Mesenchymal stem cell (in vitro differentiated cells and primary cell): ENCODE data around the gene INVS.

Experiments used
- DNase-seq: peaks from one replicate; pipeline ENCODE4 v3.0.0-alpha.2; 2013
- H2AFZ ChIP-seq: one replicate; pipeline ENCODE4 v1.6.1; 2013; ENCODE audit warnings: low read depth, mild to moderate bottlenecking, control low read depth, inconsistent platforms, low read length, moderate library complexity
- H2AK5ac ChIP-seq: 2 replicates; pipeline ENCODE4 v1.6.1; 2013; ENCODE audit warnings: low read length, moderate library complexity, mild to moderate bottlenecking, inconsistent platforms; ENCODE audit not compliant: severe bottlenecking
- H2BK120ac ChIP-seq: one replicate; pipeline ENCODE4 v1.6.1; 2013; ENCODE audit warnings: low read depth, mild to moderate bottlenecking, inconsistent platforms, low read length, moderate library complexity
- H2BK12ac ChIP-seq, 2 experiments: one replicate each; pipeline ENCODE4 v1.6.1; 2013; ENCODE audit warnings: inconsistent platforms in 2 of 2, low read length in 2 of 2, mild to moderate bottlenecking in 2 of 2, moderate library complexity in 2 of 2, control low read depth in 1 of 2
- H2BK15ac ChIP-seq: one replicate; pipeline ENCODE4 v1.6.1; 2013; ENCODE audit warnings: mild to moderate bottlenecking, low read depth, inconsistent platforms; ENCODE audit not compliant: poor library complexity, severe bottlenecking
- H2BK5ac ChIP-seq: 2 replicates; pipeline ENCODE4 v1.6.1; 2013; ENCODE audit warnings: low read depth, mild to moderate bottlenecking, low read length, control low read depth, inconsistent platforms; ENCODE audit not compliant: poor library complexity, severe bottlenecking
- H3K14ac ChIP-seq, 2 experiments: one replicate each; pipeline ENCODE4 v1.6.1; 2013; ENCODE audit warnings: inconsistent platforms in 2 of 2, low read length in 2 of 2, control low read depth in 1 of 2, mild to moderate bottlenecking in 1 of 2, moderate library complexity in 1 of 2
- H3K18ac ChIP-seq, 2 experiments: one replicate each; pipeline ENCODE4 v1.6.1; 2013; ENCODE audit warnings: inconsistent platforms in 2 of 2, low read length in 2 of 2, control low read depth in 1 of 2, low read depth in 1 of 2, mild to moderate bottlenecking in 1 of 2
- H3K23ac ChIP-seq, 2 experiments: one replicate each; pipeline ENCODE4 v1.6.1; 2013; ENCODE audit warnings: inconsistent platforms in 2 of 2, low read length in 2 of 2, mild to moderate bottlenecking in 2 of 2, moderate library complexity in 2 of 2, control low read depth in 1 of 2
- H3K27ac ChIP-seq: 2 replicates; pipeline ENCODE4 v1.5.1; 2013; ENCODE audit warnings: mild to moderate bottlenecking, moderate library complexity, low read length, control low read depth, inconsistent platforms; ENCODE audit not compliant: poor library complexity, severe bottlenecking
- H3K27me3 ChIP-seq, 2 experiments: 2 replicates each; pipeline versions ENCODE4 v1.6.1 to v1.7.0; 2013; ENCODE audit warnings: low read length in 2 of 2, mild to moderate bottlenecking in 2 of 2, moderate library complexity in 2 of 2, control low read depth in 1 of 2, inconsistent platforms in 1 of 2; ENCODE audit not compliant: control insufficient read depth in 1 of 2, insufficient read depth in 1 of 2
- H3K36me3 ChIP-seq, 2 experiments: 2 replicates each; pipeline versions ENCODE4 v1.6.1 to v1.7.0; 2013; ENCODE audit warnings: low read length in 2 of 2, control low read depth in 1 of 2, inconsistent platforms in 1 of 2, low read depth in 1 of 2, mild to moderate bottlenecking in 1 of 2; ENCODE audit not compliant: insufficient read depth in 2 of 2, control insufficient read depth in 1 of 2
- H3K4ac ChIP-seq, 2 experiments: one replicate each; pipeline ENCODE4 v1.6.1; 2013; ENCODE audit warnings: inconsistent platforms in 2 of 2, low read length in 2 of 2, mild to moderate bottlenecking in 2 of 2, moderate library complexity in 2 of 2, control low read depth in 1 of 2, low read depth in 1 of 2
- H3K4me1 ChIP-seq: 2 replicates; pipeline ENCODE4 v1.6.1; 2013; ENCODE audit warnings: low read depth, low read length, control low read depth; ENCODE audit not compliant: control insufficient read depth, insufficient read depth
- H3K4me2 ChIP-seq: 2 replicates; pipeline ENCODE4 v1.6.1; 2013; ENCODE audit warnings: low read length, mild to moderate bottlenecking, inconsistent platforms; ENCODE audit not compliant: poor library complexity, severe bottlenecking
- H3K4me3 ChIP-seq, 2 experiments: 2 replicates each; pipeline versions ENCODE4 v1.5.1 to v1.7.0; 2013; ENCODE audit warnings: low read length in 2 of 2, mild to moderate bottlenecking in 2 of 2, control low read depth in 1 of 2, low read depth in 1 of 2; ENCODE audit not compliant: insufficient read depth in 1 of 2
- H3K79me1 ChIP-seq: replicated peaks from 2 replicates; pipeline ENCODE4 v1.6.1; 2013; ENCODE audit warnings: mild to moderate bottlenecking, control low read depth, low read length, inconsistent platforms; ENCODE audit not compliant: poor library complexity, severe bottlenecking
- H3K9ac ChIP-seq: 2 replicates; pipeline ENCODE4 v1.7.0; 2013; ENCODE audit warnings: mild to moderate bottlenecking, low read length, moderate library complexity
- H3K9me3 ChIP-seq: 2 replicates; pipeline ENCODE4 v1.7.0; 2013; ENCODE audit warnings: mild to moderate bottlenecking, low read length; ENCODE audit not compliant: control insufficient read depth
- H4K8ac ChIP-seq: one replicate; pipeline ENCODE4 v1.6.1; 2013; ENCODE audit warnings: inconsistent platforms, mild to moderate bottlenecking, low read length, moderate library complexity
- H4K91ac ChIP-seq: one replicate; pipeline ENCODE4 v1.6.1; 2013; ENCODE audit warnings: mild to moderate bottlenecking, low read length, inconsistent platforms
- WGBS: methylation state at CpG from one replicate; pipeline ENCODE4 v1.1.7; 2013; ENCODE audit warnings: mixed read lengths; 5-methylcytosine and 5-hydroxymethylcytosine counted together

Gene INVS

GRCh38 chr9:100112677-100113336 lies 13.8 kb downstream of the INVS start:
- 63% methylated on average over 1 of the region's 2 CpGs for WGBS
- Histone ChIP-seq H2AFZ (no peak overlapping the region), H3K27ac (no peak overlapping the region), H3K36me3 (peaks cover 6 to 23% of the 10 kb centered on the region in 2 experiments), H3K9ac (no peak overlapping the region), H2BK5ac (no peak overlapping the region), H3K27me3 (no peaks in the 10 kb centered on the region), H3K4me3 (no peak overlapping the region), H2BK120ac (no peak overlapping the region), H3K14ac (no peak overlapping the region), H3K18ac (no peak overlapping the region), H2BK12ac (no peak overlapping the region), H3K4me2 (no peak overlapping the region), H4K91ac (no peak overlapping the region), H3K9me3 (no peaks in the 10 kb centered on the region), H3K4ac (no peak overlapping the region), H2AK5ac (no peak overlapping the region), H3K4me1 (no peaks in the 10 kb centered on the region), H3K23ac (no peak overlapping the region), H4K8ac (no peak overlapping the region), H3K79me1 (peaks cover 11% of the 10 kb centered on the region), H2BK15ac (no peak overlapping the region)
- DNase-seq: no peak

- no peaks in the 10 kb centered on the region for H3K27me3 ChIP-seq
- no peaks in the 10 kb centered on the region for H3K4me1 ChIP-seq
- H2BK12ac ChIP-seq: no peak overlapping the region
- 97% methylated on average over 21 of the region's 25 CpGs for WGBS
- H3K4ac ChIP-seq: no peak overlapping the region
- H3K18ac ChIP-seq: no peak overlapping the region
- no peak overlapping the region for H2BK120ac ChIP-seq
- H4K8ac ChIP-seq: no peak overlapping the region
- H3K23ac ChIP-seq: no peak overlapping the region
- peaks cover 6 to 17% of the 10 kb centered on the region in 2 experiments for H3K36me3 ChIP-seq
- no peak overlapping the region for H2BK5ac ChIP-seq
- no peak overlapping the region for H2AK5ac ChIP-seq
- H3K14ac ChIP-seq: no peak overlapping the region
- no peak overlapping the region for H3K27ac ChIP-seq
- H3K79me1 ChIP-seq: peaks cover 14% of the 10 kb centered on the region
- H4K91ac ChIP-seq: no peak overlapping the region
- no peak overlapping the region for H2AFZ ChIP-seq
- H3K4me3 ChIP-seq: no peak overlapping the region
- H3K9me3 ChIP-seq: peaks cover 4% of the 10 kb centered on the region
- H3K9ac ChIP-seq: no peak overlapping the region
- no peak overlapping the region for H2BK15ac ChIP-seq
- H3K4me2 ChIP-seq: no peak overlapping the region
- DNase-seq: no peak
Measured at GRCh38 chr9:100117316-100117715, 18.3 kb downstream of the INVS start.

- Histone ChIP-seq H3K79me1 (peaks cover 16% of the 10 kb centered on the region), H2BK15ac (no peak overlapping the region), H3K18ac (no peak overlapping the region), H2BK12ac (no peak overlapping the region), H3K4me1 (no peaks in the 10 kb centered on the region), H3K36me3 (peaks cover 6 to 10% of the 10 kb centered on the region in 2 experiments), H3K9ac (no peak overlapping the region), H2BK5ac (no peak overlapping the region), H3K4me2 (no peak overlapping the region), H4K8ac (no peak overlapping the region), H3K27me3 (no peaks in the 10 kb centered on the region), H2AFZ (no peak overlapping the region), H2AK5ac (no peak overlapping the region), H3K27ac (no peak overlapping the region), H4K91ac (no peak overlapping the region), H3K9me3 (peaks cover 4% of the 10 kb centered on the region), H2BK120ac (no peak overlapping the region), H3K4me3 (no peak overlapping the region), H3K23ac (no peak overlapping the region), H3K14ac (no peak overlapping the region), H3K4ac (no peak overlapping the region)
- no peak for DNase-seq
- WGBS: no CpG with 5 or more reads among the region's 2 CpGs
Measured at GRCh38 chr9:100120286-100120685, 21.2 kb downstream of the INVS start.

- Histone ChIP-seq H2AK5ac (no peak overlapping the region), H2BK12ac (no peak overlapping the region), H3K4ac (no peak overlapping the region), H2BK5ac (no peak overlapping the region), H3K18ac (no peak overlapping the region), H3K14ac (no peak overlapping the region), H4K8ac (no peak overlapping the region), H3K4me3 (no peak overlapping the region), H3K27me3 (no peaks in the 10 kb centered on the region), H3K23ac (no peak overlapping the region), H3K27ac (no peak overlapping the region), H3K9ac (no peak overlapping the region), H2AFZ (no peak overlapping the region), H3K9me3 (peaks cover 4% of the 10 kb centered on the region), H3K4me2 (no peak overlapping the region), H2BK15ac (no peak overlapping the region), H4K91ac (no peak overlapping the region), H2BK120ac (no peak overlapping the region), H3K79me1 (peaks cover 7% of the 10 kb centered on the region), H3K4me1 (no peaks in the 10 kb centered on the region), H3K36me3 (peaks cover 0 to 12% of the 10 kb centered on the region in 2 experiments)
- WGBS: 100% methylated on average over 1 of the region's 2 CpGs
- no peak for DNase-seq
Measured at GRCh38 chr9:100125236-100125635, 26.2 kb downstream of the INVS start.
